ENCODE results near the gene KRT80.
A peak's percentile ranks its signal among the peaks of the same experiment; 100 is the strongest.

The KRT80 gene

DNA sequence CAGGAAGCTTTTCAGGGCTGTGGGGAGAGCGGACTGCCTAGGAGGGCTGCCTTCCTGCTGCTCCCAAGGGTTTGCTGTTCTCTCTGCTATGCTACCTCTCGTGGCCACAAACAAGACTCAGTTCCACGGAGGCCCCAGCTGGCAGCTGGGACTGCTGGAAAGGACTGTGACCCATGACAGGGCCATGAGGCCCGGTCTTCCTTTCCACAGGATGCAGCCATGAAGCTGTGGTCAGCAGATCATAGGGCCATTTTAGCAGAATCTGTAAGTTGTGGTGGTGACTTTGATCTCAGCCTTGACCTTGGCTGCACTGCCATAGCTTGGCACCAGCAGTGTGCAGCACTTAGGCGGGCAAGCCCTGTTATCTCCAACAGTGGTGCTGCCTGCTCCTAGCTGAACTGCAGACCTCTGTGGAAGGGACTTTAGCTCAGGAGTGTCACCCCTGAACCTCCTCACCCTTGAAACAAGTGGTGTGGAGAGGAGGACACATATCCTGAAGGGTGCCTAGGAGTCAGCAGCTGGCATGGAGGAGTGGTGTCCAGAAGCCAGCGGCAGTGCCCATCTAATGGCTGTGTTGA lies 12.3 kb downstream of the KRT80 start:
- no peak for DNase-seq (ENCODE audit: low read depth)

- no peak for DNase-seq (ENCODE audit: low read depth)
Measured at GRCh38 chr12:52178984-52179383, 12.8 kb downstream of the KRT80 start.

- DNase-seq (ENCODE audit: low read depth), result no peak
Measured at GRCh38 chr12:52178443-52178842, 13.4 kb downstream of the KRT80 start.

GRCh38 chr12:52175371-52176350 lies 16.2 kb downstream of the KRT80 start:
- DNase-seq (ENCODE audit: low read depth), result no peak

DNA sequence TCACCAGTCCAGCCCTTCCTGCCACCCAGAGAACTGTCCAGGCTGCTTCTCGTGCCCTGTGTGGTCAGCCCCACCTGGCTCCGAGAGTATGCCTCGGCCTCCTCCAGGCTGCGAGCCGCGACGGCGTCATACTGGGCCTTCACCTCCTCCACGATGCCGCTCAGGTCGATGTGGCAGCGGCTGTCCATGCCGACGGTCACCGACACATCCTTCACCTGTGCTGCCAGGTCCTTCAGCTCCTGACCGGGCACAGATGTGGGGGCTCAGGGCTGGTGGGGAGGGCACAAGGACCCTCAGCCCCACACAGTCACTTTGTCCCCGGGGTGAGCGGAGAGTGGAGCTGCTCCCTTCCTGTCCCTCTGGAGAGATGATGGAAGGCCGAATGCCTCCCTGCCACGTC lies 18.3 kb downstream of the KRT80 start:
- no peak for DNase-seq (ENCODE audit: low read depth)

DNA sequence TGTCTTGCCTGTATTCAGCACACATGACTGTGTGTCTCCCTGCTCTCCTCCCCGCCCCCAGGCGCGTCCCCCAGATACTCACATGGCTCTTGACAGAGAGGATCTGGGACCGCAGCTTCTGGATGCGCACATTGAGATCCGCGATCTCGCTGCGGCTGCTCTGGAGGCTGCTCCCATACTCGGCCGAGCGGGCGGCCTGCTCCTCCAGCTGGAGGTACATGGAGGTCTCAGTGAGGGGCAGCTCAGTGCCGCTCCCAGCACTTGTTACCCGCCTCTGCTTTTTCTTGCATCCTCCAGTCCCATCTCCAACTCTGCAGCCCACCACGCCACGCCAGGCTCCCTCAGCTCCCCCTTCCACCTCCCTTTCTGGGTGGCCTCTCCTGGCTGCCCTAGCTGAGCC lies 18.9 kb downstream of the KRT80 start:
- DNase-seq (ENCODE audit: low read depth), result no peak

DNA sequence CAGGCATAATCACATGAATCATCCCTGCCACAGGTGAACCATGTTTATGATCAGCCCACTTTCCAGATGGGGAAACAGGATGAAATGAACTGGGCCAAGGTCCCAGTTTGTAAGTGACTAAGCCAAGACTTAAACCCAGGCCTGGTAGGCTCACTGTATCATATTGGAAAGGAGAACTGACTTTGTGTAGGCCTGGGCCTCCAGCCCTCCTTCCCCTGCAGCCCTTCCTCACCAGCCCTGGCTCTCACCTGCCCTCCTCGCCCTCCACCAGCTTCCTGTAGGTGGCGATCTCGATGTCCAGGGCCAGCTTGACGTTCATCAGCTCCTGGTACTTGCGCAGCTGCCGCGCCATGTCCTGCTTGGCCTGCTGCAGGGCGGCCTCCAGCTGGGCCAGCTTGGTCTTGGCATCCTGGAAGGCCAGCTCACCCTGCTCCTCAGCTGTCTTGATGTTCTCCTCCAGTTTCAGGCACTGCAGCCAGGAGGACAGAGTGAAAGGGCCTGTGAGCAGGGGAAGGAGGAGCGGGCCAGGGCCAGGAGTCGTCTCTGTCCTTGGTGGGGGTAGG lies 19.8 kb downstream of the KRT80 start:
- peak; percentile 50 for DNase-seq (ENCODE audit: low read depth)

DNA sequence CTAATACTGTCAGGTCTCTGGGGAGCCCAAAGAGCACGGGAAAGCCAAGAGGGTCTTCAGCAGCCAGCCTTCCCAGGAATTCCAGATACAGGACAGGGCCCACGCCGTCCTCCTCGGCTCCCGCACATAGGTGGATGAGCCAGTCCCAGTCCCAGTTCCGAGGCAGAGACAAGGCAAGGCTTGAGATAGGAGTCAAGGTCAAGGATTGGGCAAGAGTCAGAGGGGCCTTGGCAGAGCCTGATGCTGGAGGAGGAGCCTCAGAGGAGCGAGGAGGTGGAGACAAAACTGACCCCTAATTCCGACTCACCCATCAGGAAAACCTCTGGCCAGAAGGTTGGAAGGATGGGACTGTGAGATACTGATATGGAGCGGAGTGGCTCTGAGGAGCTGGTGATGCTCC lies 21.0 kb downstream of the KRT80 start:
- DNase-seq (ENCODE audit: low read depth), result no peak

- DNase-seq (ENCODE audit: low read depth), result no peak
Measured at GRCh38 chr12:52169886-52170285, 21.9 kb downstream of the KRT80 start.

DNA sequence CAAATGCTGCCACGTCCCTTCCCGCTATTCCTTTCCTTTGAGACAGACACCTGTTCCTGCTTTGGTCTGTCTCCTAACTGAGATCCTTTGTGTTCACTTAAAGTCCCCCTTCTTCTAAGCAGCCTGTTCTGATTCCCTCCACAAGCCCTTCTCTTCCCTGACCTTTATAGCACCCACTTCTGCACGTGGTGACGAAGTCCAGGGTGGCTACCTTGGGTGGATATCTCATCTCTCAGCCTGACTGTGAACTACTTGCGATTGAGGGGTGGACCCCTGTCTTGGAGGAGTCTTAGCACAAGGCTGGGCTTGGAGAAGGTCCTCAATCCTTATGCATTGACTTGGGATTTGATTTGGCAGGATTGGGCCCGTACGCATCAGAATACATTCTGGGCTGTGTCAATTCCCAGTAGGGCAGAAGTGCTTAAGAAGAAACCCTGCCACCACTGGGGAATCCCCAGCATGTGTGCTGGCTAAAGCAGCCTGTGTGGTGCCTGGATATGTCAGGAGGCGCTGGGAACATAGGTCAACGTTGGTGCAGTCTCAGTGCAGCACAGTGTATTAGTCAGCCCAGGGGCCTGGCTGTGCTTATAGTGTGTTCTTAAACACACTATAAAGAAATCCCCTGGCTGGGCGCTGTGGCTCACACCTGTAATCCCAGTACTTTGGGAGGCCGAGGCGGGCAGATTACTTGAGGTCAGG lies 23.6 kb downstream of the KRT80 start:
- DNase-seq (ENCODE audit: low read depth), result peak; percentile 74

GRCh38 chr12:52167526-52167925 lies 24.3 kb downstream of the KRT80 start:
- no peak for DNase-seq (ENCODE audit: low read depth)

DNA sequence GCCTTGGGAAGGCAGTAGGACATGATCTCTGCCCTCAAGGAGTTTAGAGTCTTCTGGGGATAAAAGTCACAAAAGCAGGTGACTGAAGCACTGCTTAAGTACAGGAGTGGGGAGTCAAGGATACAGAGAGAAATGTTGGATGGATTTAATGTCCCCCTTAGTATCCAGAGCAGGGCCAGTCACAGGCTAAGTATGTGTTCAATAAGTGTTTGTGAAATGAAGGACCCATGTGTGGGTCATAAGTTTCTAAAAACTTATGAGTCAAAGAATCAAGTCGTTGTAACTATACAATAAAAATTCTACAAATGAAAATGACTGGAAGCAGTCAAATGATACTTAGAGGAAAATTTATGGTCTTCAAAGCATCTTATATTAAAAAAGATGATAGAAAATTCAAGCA lies 25.1 kb downstream of the KRT80 start:
- DNase-seq (ENCODE audit: low read depth), result peak; percentile 53

DNA sequence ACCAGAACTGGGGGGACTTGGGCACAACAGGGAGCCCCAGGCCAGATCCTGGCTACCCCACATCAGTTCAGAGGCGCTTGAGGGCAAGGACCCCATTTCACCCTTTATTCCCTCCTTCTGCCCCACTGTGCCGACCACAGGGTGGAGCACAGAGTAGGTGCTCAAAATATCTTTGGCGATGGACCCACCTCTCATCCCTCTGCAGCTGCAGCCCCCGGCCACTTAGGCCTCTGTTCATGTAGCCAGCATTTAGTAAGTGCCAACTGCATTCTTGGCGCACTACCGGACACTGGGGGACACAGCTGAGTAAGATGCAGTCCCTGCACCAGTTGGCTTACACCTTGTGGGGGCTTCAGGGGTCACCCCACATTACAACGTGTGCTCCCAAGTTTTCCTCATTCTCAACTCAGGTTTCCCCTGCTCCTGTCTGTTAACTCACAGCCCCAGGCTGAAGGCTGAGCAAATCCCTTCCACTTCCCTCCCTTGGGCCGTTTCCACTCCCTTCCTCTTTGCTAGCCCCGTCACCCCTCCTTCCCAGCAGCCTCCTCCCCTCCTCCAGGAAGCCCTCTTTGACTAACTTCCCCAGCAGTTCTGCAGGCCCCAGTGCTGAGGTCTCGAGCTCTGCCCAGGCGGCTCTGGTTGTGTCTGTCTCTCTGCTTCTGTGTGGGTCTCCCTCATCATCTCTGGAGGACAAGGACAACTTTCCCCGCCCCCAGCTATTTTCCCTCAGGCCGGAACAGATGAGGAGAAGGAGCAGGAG lies 26.5 kb downstream of the KRT80 start:
- DNase-seq (ENCODE audit: low read depth), result no peak

DNA sequence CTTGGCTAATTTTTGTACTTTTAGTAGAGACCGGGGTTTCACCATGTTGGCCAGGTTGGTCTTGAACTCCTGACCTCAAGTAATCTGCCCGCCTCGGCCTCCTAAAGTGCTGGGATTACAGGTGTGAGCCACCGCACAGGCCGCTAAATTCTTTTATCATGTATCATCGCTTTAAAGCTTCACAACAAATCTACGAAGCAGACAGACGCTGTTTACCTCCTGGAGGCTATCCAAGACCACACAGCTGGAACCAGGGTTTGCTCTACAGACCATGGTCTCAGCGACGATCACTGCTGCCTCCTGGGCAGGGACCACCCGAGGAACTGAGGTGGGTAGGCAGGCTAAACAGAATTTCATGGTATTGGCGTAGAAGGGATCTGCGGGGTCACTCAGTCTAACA lies 27.2 kb downstream of the KRT80 start:
- no peak for DNase-seq (ENCODE audit: low read depth)

DNA sequence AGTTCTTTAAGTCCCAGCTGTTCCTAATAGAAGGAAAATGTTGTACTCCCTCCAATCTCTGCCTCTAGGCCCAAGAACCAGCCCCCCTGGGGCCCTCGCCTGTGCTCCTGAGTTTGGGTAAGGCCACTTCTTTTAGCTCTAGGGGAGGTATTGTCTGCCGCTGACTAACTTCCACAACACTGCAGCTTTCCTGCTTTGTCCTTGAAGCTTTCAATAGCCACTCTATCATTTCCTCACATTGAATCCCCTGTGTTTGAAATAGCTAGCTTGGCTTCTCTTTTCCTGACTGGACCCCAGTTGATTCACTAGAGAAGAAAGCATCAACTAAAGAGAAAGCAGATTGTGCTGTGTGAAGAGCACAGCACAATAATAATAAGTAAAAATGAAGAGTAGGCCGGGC lies 28.8 kb downstream of the KRT80 start:
- DNase-seq (ENCODE audit: low read depth), result no peak

DNA sequence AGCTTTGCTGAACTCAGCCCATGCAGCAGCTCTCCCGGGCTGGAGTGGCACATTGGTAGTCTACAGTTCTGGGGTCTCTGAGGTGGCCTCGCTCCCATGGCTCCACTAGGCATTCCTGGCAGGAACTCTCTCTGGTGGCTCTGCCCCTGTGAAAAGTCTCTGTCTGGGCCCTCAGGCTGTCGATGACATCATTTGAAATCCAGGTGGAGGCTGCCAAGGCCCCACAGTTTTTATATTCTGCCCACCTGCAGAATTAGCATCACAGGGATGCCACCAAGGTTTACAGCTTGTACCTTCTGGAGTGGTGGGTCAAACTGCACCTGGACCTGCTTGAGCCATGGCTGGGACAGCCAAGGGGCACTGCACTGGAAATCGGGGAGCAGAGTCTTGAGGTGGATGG lies 31.6 kb downstream of the KRT80 start:
- no peak for DNase-seq (ENCODE audit: low read depth)

DNA sequence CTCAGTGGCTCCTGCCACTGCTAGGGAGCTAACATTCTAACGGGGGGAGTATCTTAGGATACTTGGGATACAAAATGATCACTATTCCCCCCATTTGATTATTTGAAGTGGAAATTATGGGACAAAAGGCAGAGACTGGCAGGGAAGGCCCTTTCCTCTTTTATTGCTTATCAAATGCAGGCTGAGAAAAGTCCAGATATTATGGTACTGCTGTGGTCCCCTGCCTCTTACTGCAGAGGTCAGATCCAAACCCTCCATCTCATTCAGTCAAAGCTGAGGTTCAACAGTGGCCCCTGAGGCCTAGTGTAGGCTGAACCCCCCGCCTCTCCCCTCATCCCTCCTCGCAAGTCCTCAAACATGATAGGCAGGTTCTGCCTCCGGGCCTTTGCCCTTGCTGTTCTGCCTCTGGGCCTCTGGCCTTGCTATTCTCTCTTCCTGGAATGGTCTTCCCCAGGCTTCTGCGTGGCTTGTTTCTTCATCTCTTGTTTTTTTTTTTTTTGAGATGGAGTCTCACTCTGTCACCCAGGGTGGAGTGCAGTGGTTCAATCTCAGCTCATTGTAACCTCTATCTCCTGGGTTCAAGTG lies 34.2 kb downstream of the KRT80 start:
- DNase-seq (ENCODE audit: low read depth), result no peak

DNA sequence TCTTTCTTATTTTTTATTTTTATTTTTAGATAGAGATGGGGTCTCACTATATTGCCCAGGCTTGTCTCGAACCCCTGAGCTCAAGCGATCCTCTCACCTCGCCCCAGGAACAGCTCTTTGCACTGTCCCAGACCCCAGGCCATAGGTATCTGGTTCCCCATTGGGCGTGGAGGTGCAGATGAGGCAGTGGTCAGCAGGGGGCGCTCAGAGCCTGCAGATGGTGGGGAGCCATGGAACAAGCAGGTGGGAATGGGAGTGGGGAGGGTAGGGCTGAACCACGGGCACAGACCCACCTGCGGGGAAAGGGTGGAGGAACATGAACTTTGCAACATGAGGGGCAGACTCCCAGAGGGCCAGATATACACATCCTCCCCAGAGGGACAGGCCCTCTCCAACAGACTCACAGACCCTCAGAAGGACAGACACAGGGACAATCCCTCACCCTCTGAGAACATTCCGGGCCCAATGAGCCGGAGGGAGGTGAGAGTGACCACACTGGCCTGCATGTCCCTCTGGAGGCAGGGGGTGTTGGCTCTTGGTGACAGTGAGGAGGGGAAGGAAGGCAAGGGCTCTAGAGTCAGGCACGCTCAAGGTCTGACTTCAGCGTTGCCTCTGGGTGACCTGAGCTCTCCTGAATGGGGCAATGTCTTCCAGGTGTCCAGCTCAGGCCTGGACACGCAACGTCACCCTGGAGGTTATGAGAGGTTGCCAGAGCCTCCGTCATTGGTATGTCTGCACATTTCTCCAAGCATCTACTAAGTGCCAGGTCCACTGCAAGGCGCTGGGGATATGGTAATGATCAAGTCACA lies 34.9 kb downstream of the KRT80 start:
- peak; percentile 76 for DNase-seq (ENCODE audit: low read depth)

- DNase-seq (ENCODE audit: low read depth), result peak; percentile 80
Measured at GRCh38 chr12:52156311-52156710, 35.5 kb downstream of the KRT80 start.

DNA sequence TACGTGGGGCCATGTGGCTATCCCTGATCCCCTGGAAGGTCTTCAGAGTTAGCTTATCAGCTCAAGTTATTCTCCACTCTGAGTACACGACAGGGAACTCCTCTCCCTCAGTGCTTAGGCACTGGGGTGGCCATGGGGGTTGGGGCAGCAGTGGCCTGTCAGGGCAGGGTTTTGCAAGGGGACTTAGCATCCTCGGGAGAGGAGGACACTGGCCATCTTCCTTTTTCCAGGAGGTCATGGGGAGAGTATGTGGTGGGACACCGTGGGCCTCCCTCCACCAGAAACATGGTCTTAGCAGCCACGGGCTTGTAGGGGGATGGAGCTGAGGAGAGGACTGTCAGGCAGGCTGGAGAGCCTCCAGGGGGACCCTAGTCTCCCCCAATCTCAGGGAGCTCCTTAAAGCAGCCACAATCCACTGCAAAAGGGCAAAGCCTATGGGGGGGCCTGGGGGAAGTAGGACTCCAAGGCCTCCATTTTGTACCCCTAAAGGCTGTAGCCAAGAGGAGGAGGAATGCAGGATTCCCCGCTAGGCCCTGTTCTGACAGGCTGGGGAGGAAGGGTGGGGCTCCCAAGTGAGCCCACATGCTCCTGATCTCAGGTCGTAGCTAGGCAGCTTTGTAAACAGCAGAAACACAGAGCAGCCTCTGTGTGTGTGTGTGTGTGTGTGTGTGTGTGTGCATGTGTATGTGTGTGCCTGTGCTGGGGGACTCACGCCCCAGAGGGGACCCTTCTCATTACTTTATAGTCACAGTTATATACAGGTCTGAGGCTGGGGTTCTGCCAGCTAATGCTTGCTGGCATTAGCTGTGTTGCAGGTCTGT lies 36.6 kb downstream of the KRT80 start:
- peak; percentile 53 for DNase-seq (ENCODE audit: low read depth)
